ENCODE data around the gene PILRA.

PILRA gene

GRCh38 chr7:100415448-100415847, 42.2 kb downstream of the PILRA start:
- no peak for DNase-seq

- DNase-seq: no peak
Observed at GRCh38 chr7:100418930-100419659, 45.8 kb downstream of the PILRA start.

- DNase-seq: no peak
Observed at GRCh38 chr7:100419660-100420226, 46.5 kb downstream of the PILRA start.

GRCh38 chr7:100423315-100423714, 50.0 kb downstream of the PILRA start:
- no peak for DNase-seq

- DNase-seq: no peak
Observed at GRCh38 chr7:100425347-100425746, 52.1 kb downstream of the PILRA start.

- no peak for DNase-seq
Observed at GRCh38 chr7:100426516-100426915, 53.2 kb downstream of the PILRA start.

GRCh38 chr7:100427762-100428198, 54.5 kb downstream of the PILRA start:
- DNase-seq: no peak

- DNase-seq: peak; percentile 99
Observed at GRCh38 chr7:100428199-100428966, 55.1 kb downstream of the PILRA start, which contains the start of gene ZCWPW1. Gene ZCWPW1 (minus strand): TSS chr7:100428703. CDS start chr7:100420649, 8,054 bp downstream.

- peak; percentile 100 for DNase-seq
Observed at GRCh38 chr7:100428967-100429636, 55.8 kb downstream of the PILRA start.

- peak; percentile 99 for DNase-seq
Observed at GRCh38 chr7:100429637-100430492, 56.6 kb downstream of the PILRA start, which contains the start of gene MEPCE. Gene MEPCE (plus strand): TSS chr7:100429831. CDS start chr7:100430019, 188 bp downstream.

- DNase-seq: no peak
Observed at GRCh38 chr7:100430493-100431285, 57.4 kb downstream of the PILRA start.

GRCh38 chr7:100431286-100431735, 58.0 kb downstream of the PILRA start:
- DNase-seq: no peak

- no peak for DNase-seq
Observed at GRCh38 chr7:100432053-100432452, 58.8 kb downstream of the PILRA start.

- no peak for DNase-seq
Observed at GRCh38 chr7:100432621-100433275, 59.5 kb downstream of the PILRA start.

- DNase-seq: no peak
Observed at GRCh38 chr7:100433276-100433591, 59.9 kb downstream of the PILRA start.

GRCh38 chr7:100433592-100434296, 60.5 kb downstream of the PILRA start:
- no peak for DNase-seq

- DNase-seq: peak; percentile 55
Observed at GRCh38 chr7:100434297-100435144, 61.2 kb downstream of the PILRA start.

GRCh38 chr7:100435401-100436304, 62.4 kb downstream of the PILRA start:
- peak; percentile 89 for DNase-seq
